Measurements from ENCODE around the gene COQ9.

- TF ChIP-seq ZNF8 (CRISPR knock-in tag; IDR thresholded peaks at IDR 0.05) (no peak), ZC3H10 (CRISPR knock-in tag; IDR thresholded peaks at IDR 0.05) (no peak), ZFP30 (CRISPR knock-in tag; IDR thresholded peaks at IDR 0.05) (no peak), POU6F1 (CRISPR knock-in tag; IDR thresholded peaks at IDR 0.05; ENCODE audit: borderline replicate concordance, low read depth) (no peak)
- TF ChIP-seq, protein P1, sequence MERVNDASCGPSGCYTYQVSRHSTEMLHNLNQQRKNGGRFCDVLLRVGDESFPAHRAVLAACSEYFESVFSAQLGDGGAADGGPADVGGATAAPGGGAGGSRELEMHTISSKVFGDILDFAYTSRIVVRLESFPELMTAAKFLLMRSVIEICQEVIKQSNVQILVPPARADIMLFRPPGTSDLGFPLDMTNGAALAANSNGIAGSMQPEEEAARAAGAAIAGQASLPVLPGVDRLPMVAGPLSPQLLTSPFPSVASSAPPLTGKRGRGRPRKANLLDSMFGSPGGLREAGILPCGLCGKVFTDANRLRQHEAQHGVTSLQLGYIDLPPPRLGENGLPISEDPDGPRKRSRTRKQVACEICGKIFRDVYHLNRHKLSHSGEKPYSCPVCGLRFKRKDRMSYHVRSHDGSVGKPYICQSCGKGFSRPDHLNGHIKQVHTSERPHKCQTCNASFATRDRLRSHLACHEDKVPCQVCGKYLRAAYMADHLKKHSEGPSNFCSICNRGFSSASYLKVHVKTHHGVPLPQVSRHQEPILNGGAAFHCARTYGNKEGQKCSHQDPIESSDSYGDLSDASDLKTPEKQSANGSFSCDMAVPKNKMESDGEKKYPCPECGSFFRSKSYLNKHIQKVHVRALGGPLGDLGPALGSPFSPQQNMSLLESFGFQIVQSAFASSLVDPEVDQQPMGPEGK (CRISPR knock-in tag; IDR thresholded peaks at IDR 0.05; ENCODE audit: borderline replicate concordance) = no peak
Observed at GRCh38 chr16:57422026-57422944, 25.0 kb upstream of the COQ9 start.

Data from SK-N-SH treated with all-trans-retinoic acid at 6 μM for 48 hours (cell line).